Measurements from ENCODE around the gene ZBTB17. TPM values are rescaled to one million over a fixed set of nuclear protein-coding genes. Genes with fewer than 3 reads are reported as not detected.

The ZBTB17 gene
- total RNA-seq, 1 donor from 2014 or later, result 19.5 TPM

DNA sequence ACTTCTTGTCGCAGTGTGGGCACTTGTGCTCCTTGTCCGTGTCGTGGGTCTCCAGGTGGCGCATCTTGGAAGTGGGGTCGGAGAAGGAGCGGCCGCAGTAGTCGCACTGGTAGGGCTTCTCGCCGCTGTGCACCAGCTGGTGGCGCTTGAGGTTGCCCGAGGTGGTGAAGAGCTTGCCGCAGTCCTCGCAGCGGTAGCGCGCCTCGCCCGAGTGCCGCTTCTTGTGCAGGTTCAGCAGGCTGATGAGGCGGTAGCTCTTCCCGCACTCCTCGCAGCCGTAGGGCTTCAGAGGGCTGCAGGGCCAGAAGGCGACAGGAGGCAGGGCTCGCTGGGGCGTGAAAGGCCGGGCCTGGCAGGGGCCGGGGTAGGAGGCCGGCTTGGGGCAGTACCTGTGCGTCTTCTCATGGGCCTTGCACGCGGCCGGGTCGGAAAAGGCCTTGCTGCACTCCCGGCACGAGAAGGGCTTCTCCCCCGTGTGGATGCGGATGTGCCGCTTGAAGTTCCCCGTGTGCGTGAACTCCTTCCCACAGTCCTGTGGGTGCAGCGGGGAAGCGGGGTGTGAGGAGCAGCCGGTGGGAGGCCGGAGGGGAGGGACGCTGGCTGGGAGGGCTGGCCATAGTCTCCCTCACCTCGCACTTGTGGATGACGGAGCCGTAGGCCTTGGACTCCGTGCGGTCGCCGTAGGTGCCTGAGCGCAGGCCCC, 31.4 kb downstream of the ZBTB17 start:
- peaks cover 3% of the 10 kb centered on the region for H3F3A ChIP-seq (ENCODE audit: low read depth)
- no peak overlapping the region for H3K4me2 ChIP-seq
- no peaks in the 10 kb centered on the region for H3K9me3 Mint-ChIP-seq
- H3K36me3 ChIP-seq, result no peaks in the 10 kb centered on the region
- H3K9me3 ChIP-seq (ENCODE audit: low read depth), result no peaks in the 10 kb centered on the region
- H3K4me1 Mint-ChIP-seq, result peaks cover 19% of the 10 kb centered on the region
- no peak overlapping the region for H3K27ac Mint-ChIP-seq
- H2AFZ ChIP-seq (replicated peaks), result no peak overlapping the region
- DNase-seq (ENCODE audit: low spot score), result no peak
- no peak for TF ChIP-seq CTCF (IDR thresholded peaks at IDR 0.05)
- TF ChIP-seq EZH2 (IDR thresholded peaks at IDR 0.05), result no peak
- no peak for TF ChIP-seq EZH2phosphoT487 (IDR thresholded peaks at IDR 0.05)
- H3K4me1 ChIP-seq, result no peaks in the 10 kb centered on the region
- peaks cover 20% of the 10 kb centered on the region for H3K36me3 Mint-ChIP-seq
- peaks cover 6% of the 10 kb centered on the region for H3K27me3 Mint-ChIP-seq (ENCODE audit: insufficient read depth, low read depth)
- no peaks in the 10 kb centered on the region for H3K79me2 ChIP-seq (ENCODE audit: low read depth)
- H3K4me3 Mint-ChIP-seq, result no peak overlapping the region
- H3K27me3 ChIP-seq, result no peaks in the 10 kb centered on the region
- H4K20me1 ChIP-seq (ENCODE audit: low read depth), result peaks cover 29% of the 10 kb centered on the region
- H3K9ac ChIP-seq, result no peak overlapping the region
- H3K27ac ChIP-seq, result no peak overlapping the region
- no peak overlapping the region for H3K4me3 ChIP-seq

DNA sequence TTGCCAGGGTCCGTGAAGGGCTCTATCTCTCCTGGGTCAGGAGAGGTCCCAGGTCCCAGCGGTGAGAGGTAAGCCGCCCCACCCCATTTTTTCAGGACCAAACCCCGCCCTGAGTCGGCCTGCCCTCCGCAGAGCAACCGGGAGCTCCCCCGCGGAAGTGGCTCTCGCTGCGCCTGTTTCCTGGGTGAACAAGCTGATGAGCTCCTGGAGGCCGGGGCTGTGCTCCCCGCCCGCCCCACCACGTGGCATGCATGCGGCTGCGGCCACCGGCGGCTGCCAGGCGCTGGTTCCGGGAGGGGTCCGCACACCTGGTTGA, 32.0 kb downstream of the ZBTB17 start:
- Histone ChIP-seq H2AFZ (replicated peaks) (no peak overlapping the region), H4K20me1 (ENCODE audit: low read depth) (peaks cover 24% of the 10 kb centered on the region), H3K4me2 (no peak overlapping the region), H3K27me3 (no peaks in the 10 kb centered on the region), H3K4me1 (no peaks in the 10 kb centered on the region), H3K9ac (no peak overlapping the region), H3K36me3 (no peaks in the 10 kb centered on the region), H3K79me2 (ENCODE audit: low read depth) (no peaks in the 10 kb centered on the region), H3K4me3 (no peak overlapping the region), H3K27ac (no peak overlapping the region), H3F3A (ENCODE audit: low read depth) (peaks cover 3% of the 10 kb centered on the region), H3K9me3 (ENCODE audit: low read depth) (no peaks in the 10 kb centered on the region)
- H3K27ac Mint-ChIP-seq, result no peak overlapping the region
- H3K9me3 Mint-ChIP-seq, result no peaks in the 10 kb centered on the region
- H3K4me1 Mint-ChIP-seq, result peaks cover 15% of the 10 kb centered on the region
- TF ChIP-seq EZH2phosphoT487 (IDR thresholded peaks at IDR 0.05), result no peak
- TF ChIP-seq EZH2 (IDR thresholded peaks at IDR 0.05), result no peak
- TF ChIP-seq CTCF (IDR thresholded peaks at IDR 0.05), result no peak
- peaks cover 6% of the 10 kb centered on the region for H3K27me3 Mint-ChIP-seq (ENCODE audit: insufficient read depth, low read depth)
- no peak overlapping the region for H3K4me3 Mint-ChIP-seq
- DNase-seq (ENCODE audit: low spot score), result no peak
- peaks cover 24% of the 10 kb centered on the region for H3K36me3 Mint-ChIP-seq

DNA sequence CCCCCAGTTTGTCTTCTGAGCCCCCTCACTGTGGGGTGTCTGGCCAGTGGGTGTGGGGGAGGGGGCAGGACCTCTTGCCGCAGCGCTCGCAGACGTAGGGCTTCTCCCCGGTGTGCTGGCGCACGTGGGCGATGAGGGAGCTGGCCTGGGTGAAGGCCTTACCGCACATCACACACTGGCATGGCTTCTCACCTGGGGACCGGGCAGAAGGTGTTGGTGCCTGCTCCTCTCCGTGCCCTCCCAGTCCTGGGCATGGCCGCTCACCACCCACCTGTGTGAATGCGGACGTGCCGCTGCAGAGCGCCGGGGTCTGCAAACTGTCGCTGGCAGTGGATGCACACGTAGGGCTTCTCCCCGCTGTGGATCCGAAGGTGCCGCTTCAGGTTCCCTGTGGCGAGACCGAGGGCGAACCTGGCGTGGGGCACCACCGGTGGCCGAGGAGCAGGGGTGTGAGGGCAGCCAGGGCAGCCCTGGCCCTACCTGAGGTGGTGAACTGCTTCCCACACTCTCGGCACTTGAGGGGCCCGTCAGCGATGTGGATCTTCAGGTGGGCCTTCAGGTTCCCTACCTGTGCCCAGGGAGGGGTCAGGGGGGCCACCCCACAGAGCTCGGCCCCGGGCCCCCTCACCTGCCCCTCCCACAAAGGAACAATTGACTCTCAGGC, 32.4 kb downstream of the ZBTB17 start:
- no peak overlapping the region for H3K27ac Mint-ChIP-seq
- no peaks in the 10 kb centered on the region for H3K79me2 ChIP-seq (ENCODE audit: low read depth)
- no peak overlapping the region for H2AFZ ChIP-seq (replicated peaks)
- H4K20me1 ChIP-seq (ENCODE audit: low read depth), result peaks cover 19% of the 10 kb centered on the region
- H3K9me3 Mint-ChIP-seq, result no peaks in the 10 kb centered on the region
- no peak overlapping the region for H3K27ac ChIP-seq
- no peak overlapping the region for H3K4me3 ChIP-seq
- no peak overlapping the region for H3K9ac ChIP-seq
- TF ChIP-seq EZH2 (IDR thresholded peaks at IDR 0.05) (no peak), EZH2phosphoT487 (IDR thresholded peaks at IDR 0.05) (no peak), CTCF (IDR thresholded peaks at IDR 0.05) (no peak)
- no peak overlapping the region for H3K4me3 Mint-ChIP-seq
- DNase-seq (ENCODE audit: low spot score), result no peak
- H3K4me1 Mint-ChIP-seq, result peaks cover 10% of the 10 kb centered on the region
- H3K27me3 Mint-ChIP-seq (ENCODE audit: insufficient read depth, low read depth), result peaks cover 6% of the 10 kb centered on the region
- H3K27me3 ChIP-seq, result no peaks in the 10 kb centered on the region
- H3K4me2 ChIP-seq, result no peak overlapping the region
- H3F3A ChIP-seq (ENCODE audit: low read depth), result peaks cover 3% of the 10 kb centered on the region
- no peaks in the 10 kb centered on the region for H3K4me1 ChIP-seq
- H3K9me3 ChIP-seq (ENCODE audit: low read depth), result no peaks in the 10 kb centered on the region
- H3K36me3 ChIP-seq, result no peaks in the 10 kb centered on the region
- H3K36me3 Mint-ChIP-seq, result peaks cover 19% of the 10 kb centered on the region

Measured in neural progenitor cell (in vitro differentiated cells).